ENCODE data around the gene GATA2. TPM values are rescaled to one million over a fixed set of nuclear protein-coding genes. Genes with fewer than 3 reads are reported as not detected.

The GATA2 gene
- total RNA-seq, 1 experiment from 2014 or later = 9.6 TPM

- no peak for TF ChIP-seq CTCF (IDR thresholded peaks at IDR 0.05; ENCODE audit: unreplicated experiment)
- Mint-ChIP-seq H3K27ac (ENCODE audit: unreplicated experiment) (no peak overlapping the region), H3K27me3 (ENCODE audit: unreplicated experiment) (peaks cover 97% of the 10 kb centered on the region), H3K4me3 (ENCODE audit: low read depth, unreplicated experiment) (no peak overlapping the region), H3K9me3 (ENCODE audit: low read depth, unreplicated experiment) (no peaks in the 10 kb centered on the region), H3K4me1 (ENCODE audit: low read depth, unreplicated experiment) (no peaks in the 10 kb centered on the region), H3K36me3 (ENCODE audit: insufficient read depth, unreplicated experiment) (no peaks in the 10 kb centered on the region)
- no peak for DNase-seq
- no TSS peak for BruUV-seq (replicated peaks)
- CTCF ChIA-PET = no interaction called here
- intact Hi-C loops (cut with micrococcal nuclease; ENCODE audit: unreplicated experiment) = no loop called here
Observed at GRCh38 chr3:128463354-128463753, 29.6 kb downstream of the GATA2 start.

GRCh38 chr3:128462931-128463330 lies 30.1 kb downstream of the GATA2 start:
- H3K9me3 Mint-ChIP-seq (ENCODE audit: low read depth, unreplicated experiment) = no peaks in the 10 kb centered on the region

GRCh38 chr3:128462341-128462910 lies 30.6 kb downstream of the GATA2 start:
- intact Hi-C loops (cut with micrococcal nuclease; ENCODE audit: unreplicated experiment) = no loop called here
- CTCF ChIA-PET = interaction anchor here (1.4 kb wide), 1 partner anchor 21 kb away, joined by 3 read pairs; no protein-coding TSS in a partner anchor
- BruUV-seq (replicated peaks) = no TSS peak
- Mint-ChIP-seq H3K36me3 (ENCODE audit: insufficient read depth, unreplicated experiment) (peaks cover 6% of the 10 kb centered on the region), H3K4me3 (ENCODE audit: low read depth, unreplicated experiment) (no peak overlapping the region), H3K9me3 (ENCODE audit: low read depth, unreplicated experiment) (no peaks in the 10 kb centered on the region), H3K27ac (ENCODE audit: unreplicated experiment) (no peak overlapping the region), H3K27me3 (ENCODE audit: unreplicated experiment) (peaks cover 97% of the 10 kb centered on the region), H3K4me1 (ENCODE audit: low read depth, unreplicated experiment) (no peaks in the 10 kb centered on the region)
- DNase-seq = no peak
- no peak for TF ChIP-seq CTCF (IDR thresholded peaks at IDR 0.05; ENCODE audit: unreplicated experiment)

More at GRCh38 chr3:128462931-128463330, 30.1 kb downstream of the GATA2 start:
- intact Hi-C loops (cut with micrococcal nuclease; ENCODE audit: unreplicated experiment) = no loop called here
- DNase-seq = no peak
- CTCF ChIA-PET = interaction anchor here (1.4 kb wide), 1 partner anchor 21 kb away, joined by 3 read pairs; no protein-coding TSS in a partner anchor
- no peak for TF ChIP-seq CTCF (IDR thresholded peaks at IDR 0.05; ENCODE audit: unreplicated experiment)
- no peak overlapping the region for H3K4me3 Mint-ChIP-seq (ENCODE audit: low read depth, unreplicated experiment)
- H3K27me3 Mint-ChIP-seq (ENCODE audit: unreplicated experiment) = peaks cover 97% of the 10 kb centered on the region
- no TSS peak for BruUV-seq (replicated peaks)
- H3K27ac Mint-ChIP-seq (ENCODE audit: unreplicated experiment) = no peak overlapping the region
- no peaks in the 10 kb centered on the region for H3K4me1 Mint-ChIP-seq (ENCODE audit: low read depth, unreplicated experiment)
- H3K36me3 Mint-ChIP-seq (ENCODE audit: insufficient read depth, unreplicated experiment) = peaks cover 2% of the 10 kb centered on the region

GRCh38 chr3:128461731-128462130 lies 31.3 kb downstream of the GATA2 start:
- CTCF ChIA-PET = interaction anchor here (1.4 kb wide), 1 partner anchor 22 kb away, joined by 3 read pairs; no protein-coding TSS in a partner anchor
- Mint-ChIP-seq H3K27me3 (ENCODE audit: unreplicated experiment) (peaks cover 97% of the 10 kb centered on the region), H3K36me3 (ENCODE audit: insufficient read depth, unreplicated experiment) (peaks cover 6% of the 10 kb centered on the region), H3K9me3 (ENCODE audit: low read depth, unreplicated experiment) (no peaks in the 10 kb centered on the region), H3K4me1 (ENCODE audit: low read depth, unreplicated experiment) (no peaks in the 10 kb centered on the region), H3K4me3 (ENCODE audit: low read depth, unreplicated experiment) (no peak overlapping the region), H3K27ac (ENCODE audit: unreplicated experiment) (no peak overlapping the region)
- no peak for DNase-seq
- BruUV-seq (replicated peaks) = no TSS peak
- intact Hi-C loops (cut with micrococcal nuclease; ENCODE audit: unreplicated experiment) = no loop called here
- no peak for TF ChIP-seq CTCF (IDR thresholded peaks at IDR 0.05; ENCODE audit: unreplicated experiment)

All from Calu3 (cell line).